Heart right ventricle (tissue), 16 donors: ENCODE measurements around the gene FBLIM1. TPM values are rescaled to one million over a fixed set of nuclear protein-coding genes. Genes with fewer than 3 reads are reported as not detected.

ENCODE experiments used
- ATAC-seq, 8 donors: fragments of 200-7000 bp; cut with Tn5 transposase; one replicate each; pipeline ENCODE4 v1.9.1; 2020; ENCODE audit warnings: mild to moderate bottlenecking in 8 of 8, moderate library complexity in 8 of 8, moderate number of reproducible peaks in 1 of 8
- DNase-seq, 2 donors: peaks; one replicate each; pipeline ENCODE4 v3.0.0-alpha.2; 2020
- H3K27ac ChIP-seq, 10 donors: fragments of 200-600 bp; sonication (generic) in 2 of 10; one replicate each; pipeline versions ENCODE4 v1.5.0 to v1.8.0; 2020 to 2022; ENCODE audit warnings: mild to moderate bottlenecking in 3 of 10
- H3K27me3 ChIP-seq, 7 donors: fragments of 200-600 bp; one replicate each; pipeline ENCODE4 v1.8.0; 2021 to 2022; ENCODE audit warnings: mild to moderate bottlenecking in 2 of 7
- H3K36me3 ChIP-seq, 9 donors: fragments of 200-600 bp; sonication (generic) in 1 of 9; one replicate each; pipeline versions ENCODE4 v1.5.0 to v1.8.0; 2020 to 2022; ENCODE audit warnings: mild to moderate bottlenecking in 2 of 9
- H3K4me1 ChIP-seq, 9 donors: fragments of 200-600 bp; sonication (generic) in 1 of 9; one replicate each; pipeline versions ENCODE4 v1.5.0 to v1.8.0; 2020 to 2022; ENCODE audit warnings: mild to moderate bottlenecking in 4 of 9
- H3K4me3 ChIP-seq, 10 donors: fragments of 200-600 bp; sonication (generic) in 2 of 10; one replicate each; pipeline versions ENCODE4 v1.5.0 to v1.8.0; 2020 to 2022; ENCODE audit warnings: mild to moderate bottlenecking in 7 of 10, moderate library complexity in 2 of 10
- H3K9me3 ChIP-seq, 11 donors: fragments of 200-600 bp in 10 of 11; sonication (generic) in 2 of 11; one replicate each; pipeline versions ENCODE4 v1.5.0 to v1.8.0; 2013 to 2022; ENCODE audit warnings: mild to moderate bottlenecking in 2 of 11, control low read depth in 1 of 11, moderate library complexity in 1 of 11
- WGBS, 2 donors: extraction: QIAGEN DNeasy Blood & Tissue Kit; methylation state at CpG; one replicate each; pipeline ENCODE4 v1.1.7; 2013; ENCODE audit warnings: inconsistent platforms in 1 of 2; 5-methylcytosine and 5-hydroxymethylcytosine counted together
- intact Hi-C, 10 donors: fragments of 100-400 bp; cut with DNase I; formaldehyde crosslinking; loops; one replicate each; pipeline versions ENCODE4 v1.11.1 to v1.14.2; 2022
- polyA plus RNA-seq, 2 donors: library from polyadenylated mRNA; stranded (reverse); fragments of 200-250 nt; gene quantifications; one replicate each; pipeline ENCODE4 v1.2.3, GENCODE V29; 2013
- total RNA-seq, 10 donors: library from RNA; stranded (reverse); fragmentation: NEBNext Ultra II Directional in 3 of 10; extraction: Animal tissue kit (Norgen Biotek cat#: 25700) in 3 of 10; gene quantifications; one replicate each; pipeline versions ENCODE4 v1.2.1 to v1.2.4, GENCODE V29; 2021 to 2023
- TF ChIP-seq, protein P1 (sequence below), 9 donors: fragments of 200-600 bp; sonication (generic) in 2 of 9; IDR thresholded peaks; one replicate each; pipeline versions ENCODE4 v1.5.0 to v1.8.0; 2021 to 2022; ENCODE audit warnings: antibody characterized with exemption in 9 of 9, mild to moderate bottlenecking in 5 of 9, moderate library complexity in 1 of 9
- donor health status: Arrhythmogenic right ventricular cardiomyopathy.
- donor health status: ischemic (EF 13 %, LVEDD 7.1; RV severe dilation, severe dysfunction).
- donor health status: healthy with polysubstance abuse.
- donor health status: DM: no; HTN: yes; CAD: no.
- donor health status: DM: no; HTN: no; CAD: no.
- donor health status: ischemic (EF 25% LVEDD 6.9; RV normal size, moderate dysfunction).
- donor health status: ischemic (EF 25% LVEDD 5.7; RV mildly dilated, moderate dysfunction).
- donor health status: healthy.
- donor health status: DM: yes; HTN: yes; CAD: no.
- donor health status: Ischemic cardiomyopathy.
- donor health status: ischemic (EF 35%, LVEDD 5.7; RV mildly dilated, moderate dysfunction).
- donor health status: nonischemic (EF 11% LVEDD 7.7; RV severe dilation, severe dysfunction).
- donor health status: DM: yes; HTN: yes; CAD: no.
- donor health status: PGD.
- donor health status: ischemic (EF 29% LVEDD 5.4; RV normal size, mild dysfunction).
- donor health status: nonischemic (EF 23%, LVEDD 6.1; RV moderate dilation, normal function).

Gene FBLIM1
- total and polyA plus RNA-seq, 12 donors, result 27.0 to 115 (median 58.7) TPM

DNA sequence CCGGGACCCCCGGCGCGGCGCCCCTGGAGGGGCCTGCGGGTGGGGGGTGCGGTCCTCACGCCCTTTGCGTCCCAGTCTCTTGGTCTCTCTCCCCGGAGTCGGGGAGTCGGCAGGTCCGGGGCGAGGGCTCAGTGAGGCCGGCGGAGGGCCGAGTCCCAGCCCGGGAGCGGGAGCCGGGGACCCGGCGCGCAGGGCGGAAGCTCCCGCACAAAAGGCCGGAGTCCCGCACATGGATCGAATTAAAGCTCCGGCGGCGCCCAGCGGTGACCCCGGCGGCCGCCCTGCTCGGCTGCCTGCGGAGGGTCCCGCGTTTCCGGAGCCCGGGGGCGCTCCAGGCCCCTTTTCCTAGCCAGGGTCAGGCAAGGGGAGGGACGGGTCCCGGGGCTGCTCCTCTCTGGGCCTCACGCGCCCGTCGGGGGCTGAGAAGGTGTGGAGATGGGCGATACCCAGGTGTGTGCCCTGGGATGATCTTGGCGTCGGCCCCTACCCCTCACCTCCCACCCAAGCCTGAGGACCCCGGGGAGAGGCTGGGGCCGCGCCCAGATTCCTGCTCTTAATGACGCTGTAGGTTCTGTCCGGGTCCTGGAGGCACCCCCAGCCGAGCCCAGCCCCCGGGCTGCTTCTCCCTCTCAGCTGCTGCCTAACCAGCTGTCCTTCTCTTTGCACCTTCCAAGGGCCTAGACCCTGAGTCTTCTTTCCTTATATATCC is 512 bp downstream of the FBLIM1 start:
- DNase-seq (no peak), ATAC-seq (peak; percentile 3 to 26 (median 8))
- Histone ChIP-seq H3K36me3 (no peaks in the 10 kb centered on the region), H3K4me1 (peaks cover 14 to 64% (median 50%) of the 10 kb centered on the region in 9 donors), H3K27me3 (peaks cover 0 to 59% (median 16%) of the 10 kb centered on the region in 7 donors), H3K9me3 (no peaks in the 10 kb centered on the region), H3K27ac (peak overlapping the region in 9 of 10 donors; percentile 66 to 87 (median 83)), H3K4me3 (peak overlapping the region; percentile 66 to 85 (median 72))
- TF ChIP-seq, protein P1, sequence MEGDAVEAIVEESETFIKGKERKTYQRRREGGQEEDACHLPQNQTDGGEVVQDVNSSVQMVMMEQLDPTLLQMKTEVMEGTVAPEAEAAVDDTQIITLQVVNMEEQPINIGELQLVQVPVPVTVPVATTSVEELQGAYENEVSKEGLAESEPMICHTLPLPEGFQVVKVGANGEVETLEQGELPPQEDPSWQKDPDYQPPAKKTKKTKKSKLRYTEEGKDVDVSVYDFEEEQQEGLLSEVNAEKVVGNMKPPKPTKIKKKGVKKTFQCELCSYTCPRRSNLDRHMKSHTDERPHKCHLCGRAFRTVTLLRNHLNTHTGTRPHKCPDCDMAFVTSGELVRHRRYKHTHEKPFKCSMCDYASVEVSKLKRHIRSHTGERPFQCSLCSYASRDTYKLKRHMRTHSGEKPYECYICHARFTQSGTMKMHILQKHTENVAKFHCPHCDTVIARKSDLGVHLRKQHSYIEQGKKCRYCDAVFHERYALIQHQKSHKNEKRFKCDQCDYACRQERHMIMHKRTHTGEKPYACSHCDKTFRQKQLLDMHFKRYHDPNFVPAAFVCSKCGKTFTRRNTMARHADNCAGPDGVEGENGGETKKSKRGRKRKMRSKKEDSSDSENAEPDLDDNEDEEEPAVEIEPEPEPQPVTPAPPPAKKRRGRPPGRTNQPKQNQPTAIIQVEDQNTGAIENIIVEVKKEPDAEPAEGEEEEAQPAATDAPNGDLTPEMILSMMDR (IDR thresholded peaks at IDR 0.05), result peak in 2 of 9 donors; percentile 9 to 16
- intact Hi-C loops, result no loop called here
- WGBS, 2 donors, result 2 to 3% methylated on average over 54 to 58 of the region's 58 CpGs

DNA sequence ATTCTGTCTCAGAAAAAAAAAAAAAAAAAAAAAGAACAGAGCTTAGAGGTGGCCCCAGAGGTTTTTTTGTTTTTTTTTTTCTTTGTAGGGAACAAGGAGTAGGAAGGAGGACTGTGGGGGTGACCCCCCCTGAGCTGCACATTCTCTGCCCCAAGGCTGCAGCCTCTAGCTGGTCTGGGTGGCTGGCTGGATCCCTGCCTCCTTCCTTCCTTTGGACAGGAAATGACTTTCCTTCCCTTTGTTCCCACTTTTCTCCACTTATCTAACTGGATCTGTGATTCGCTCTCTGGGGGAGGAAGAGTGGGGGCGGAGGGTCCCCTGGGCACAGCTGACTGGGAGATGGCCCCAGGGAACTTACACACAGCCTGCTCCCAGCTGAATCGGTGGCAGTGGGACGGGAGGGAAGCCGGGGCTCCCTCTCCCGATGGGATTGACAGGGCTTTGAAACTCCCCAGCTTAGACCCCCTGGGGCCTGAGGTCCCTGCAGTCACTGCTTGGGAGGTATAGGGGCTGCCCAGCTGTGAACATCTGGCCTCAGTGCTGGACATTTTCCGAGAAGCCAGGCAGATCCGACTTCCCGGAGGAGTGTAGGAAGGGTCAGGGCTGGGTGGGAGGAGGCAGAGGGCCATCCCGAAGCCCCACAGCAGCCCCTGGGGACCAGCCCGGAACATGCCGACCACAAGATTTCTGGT is 2.1 kb downstream of the FBLIM1 start:
- Histone ChIP-seq H3K4me3 (peak overlapping the region in 7 of 10 donors; percentile 10 to 85 (median 72)), H3K36me3 (peaks cover 0 to 12% (median 0%) of the 10 kb centered on the region in 9 donors), H3K27me3 (peaks cover 0 to 59% (median 16%) of the 10 kb centered on the region in 7 donors), H3K9me3 (no peaks in the 10 kb centered on the region), H3K27ac (peak overlapping the region; percentile 66 to 87 (median 82)), H3K4me1 (peaks cover 19 to 80% (median 66%) of the 10 kb centered on the region in 9 donors)
- intact Hi-C loops, result no loop called here
- ATAC-seq, result peak in 7 of 8 donors; percentile 31 to 51 (median 42)
- WGBS, 2 donors, result 10 to 11% methylated on average over 12 of the region's 12 CpGs
- TF ChIP-seq, protein P1 (IDR thresholded peaks at IDR 0.05), result no peak
- peak; percentile 64 to 73 for DNase-seq

DNA sequence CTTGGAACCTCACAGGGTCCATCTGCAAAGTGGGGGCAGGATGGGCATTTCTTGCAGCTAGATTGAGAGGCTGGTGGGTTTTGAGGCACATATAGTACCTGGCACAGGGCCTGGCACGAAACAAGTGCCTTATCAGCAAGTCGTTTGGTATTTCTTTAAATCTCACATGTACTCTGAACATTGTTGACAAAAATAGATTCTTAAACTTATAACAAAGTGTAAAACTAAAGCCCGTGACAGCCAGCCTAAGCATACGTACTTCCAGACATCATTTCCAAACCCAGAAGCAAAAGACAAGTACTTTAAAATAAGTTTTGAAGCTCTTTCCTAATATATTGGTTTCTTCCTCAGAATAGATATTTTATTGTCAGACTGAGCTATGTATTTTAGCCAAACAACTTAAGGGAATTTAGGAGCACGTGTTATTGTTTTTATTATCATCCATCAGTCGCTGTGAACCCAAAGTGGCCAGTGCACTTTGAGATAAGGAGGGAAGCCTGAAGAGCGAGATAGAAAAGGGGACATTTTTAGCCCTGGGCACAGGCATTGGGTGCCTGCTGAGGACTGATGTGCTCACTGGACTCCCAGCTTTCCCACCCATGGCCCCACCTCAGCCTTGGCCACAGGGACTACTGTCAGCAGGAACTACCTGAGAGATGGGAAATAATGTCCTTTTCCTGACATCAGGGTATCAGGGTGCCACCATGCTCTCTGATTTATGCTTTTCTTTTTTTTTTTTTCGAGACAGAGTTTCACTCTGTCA is 3.0 kb downstream of the FBLIM1 start:
- ATAC-seq, result peak in 6 of 8 donors; percentile 18 to 73 (median 54)
- peak in 1 of 2 donors; percentile 46 for DNase-seq
- Histone ChIP-seq H3K36me3 (peaks cover 0 to 18% (median 0%) of the 10 kb centered on the region in 9 donors), H3K4me3 (peak overlapping the region in 5 of 10 donors; percentile 10 to 82 (median 72)), H3K27ac (peak overlapping the region; percentile 66 to 87 (median 82)), H3K4me1 (peaks cover 19 to 82% (median 62%) of the 10 kb centered on the region in 9 donors), H3K9me3 (no peaks in the 10 kb centered on the region), H3K27me3 (peaks cover 0 to 54% (median 16%) of the 10 kb centered on the region in 7 donors)
- WGBS, 2 donors, result 32 to 38% methylated on average over 8 of the region's 8 CpGs
- TF ChIP-seq, protein P1 (IDR thresholded peaks at IDR 0.05), result no peak
- intact Hi-C loops, result no loop called here

DNA sequence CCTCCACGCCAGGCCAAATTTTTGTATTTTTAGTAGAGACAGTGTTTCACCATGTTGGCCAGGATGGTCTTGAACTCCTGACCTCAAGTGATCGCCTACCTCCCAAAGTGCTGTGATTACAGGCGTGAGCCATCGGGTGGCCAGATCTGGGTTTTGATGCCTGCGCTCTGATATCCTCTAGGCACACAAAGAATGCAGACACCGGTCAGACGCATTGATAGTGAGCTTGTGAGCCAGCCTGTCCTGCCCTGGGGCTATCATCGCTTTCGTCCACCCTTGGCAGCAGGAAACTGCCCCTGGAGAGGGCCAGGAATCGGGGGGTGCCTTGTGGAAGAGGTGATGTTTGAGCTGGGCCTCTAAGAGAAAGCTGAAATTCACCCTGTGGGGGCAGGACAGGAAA is 4.0 kb downstream of the FBLIM1 start:
- DNase-seq (no peak), ATAC-seq (no peak)
- WGBS, 2 donors, result 50 to 62% methylated on average over 10 of the region's 10 CpGs
- TF ChIP-seq, protein P1 (IDR thresholded peaks at IDR 0.05), result no peak
- H3K27ac ChIP-seq, result peak overlapping the region in 8 of 10 donors; percentile 66 to 85 (median 82)
- no peaks in the 10 kb centered on the region for H3K9me3 ChIP-seq
- H3K4me1 ChIP-seq, result peaks cover 19 to 79% (median 52%) of the 10 kb centered on the region in 9 donors
- no peak overlapping the region for H3K4me3 ChIP-seq
- H3K27me3 ChIP-seq, result peaks cover 0 to 44% (median 16%) of the 10 kb centered on the region in 7 donors
- intact Hi-C loops, result no loop called here
- H3K36me3 ChIP-seq, result peaks cover 0 to 24% (median 0%) of the 10 kb centered on the region in 9 donors
